Stomach (tissue), 9 donors: ENCODE results near the gene SSH3. TPM values are rescaled to one million over a fixed set of nuclear protein-coding genes. Genes with fewer than 3 reads are reported as not detected.
A peak's percentile ranks its signal among the peaks of the same experiment; 100 is the strongest.

ENCODE experiments used
- DNase-seq, 2 donors: peaks; one replicate each; pipeline versions ENCODE4 v3.0.0 to v3.0.0-alpha.2; 2013 to 2019
- H3K27ac ChIP-seq, 5 donors: fragments of 200-600 bp in 4 of 5; sonication (generic) in 4 of 5; one replicate each; pipeline ENCODE4 v1.5.1; 2013 to 2019; ENCODE audit warnings: mild to moderate bottlenecking in 1 of 5, moderate library complexity in 1 of 5
- H3K27me3 ChIP-seq, 3 donors: fragments of 200-600 bp; sonication (generic); one replicate each; pipeline ENCODE4 v1.5.1; 2017 to 2019; ENCODE audit warnings: mixed run types in 1 of 3
- H3K36me3 ChIP-seq, 4 donors: fragments of 200-600 bp; sonication (generic); 1 replicate in 3 of 4; 2 replicates in 1 of 4; pipeline ENCODE4 v1.5.1; 2016 to 2019
- H3K4me1 ChIP-seq, 4 donors: fragments of 200-600 bp; sonication (generic); one replicate each; pipeline ENCODE4 v1.5.1; 2016 to 2019
- H3K4me3 ChIP-seq, 4 donors: fragments of 200-600 bp; sonication (generic) in 3 of 4; one replicate each; pipeline ENCODE4 v1.5.1; 2016 to 2019; ENCODE audit warnings: mild to moderate bottlenecking in 1 of 4
- H3K9me3 ChIP-seq, 4 donors: fragments of 200-600 bp; sonication (generic); one replicate each; pipeline ENCODE4 v1.5.1; 2016 to 2019
- EP300 ChIP-seq: sonication (generic); formaldehyde crosslinking; IDR thresholded peaks from one replicate; pipeline ENCODE4 v1.6.1; 2017; ENCODE audit warnings: antibody characterized with exemption
- POLR2A ChIP-seq, 4 donors: fragments of 450-650 bp; IDR thresholded peaks; one replicate each; pipeline ENCODE4 v1.6.1; 2016; ENCODE audit warnings: antibody characterized with exemption in 4 of 4, control low read depth in 2 of 4, mild to moderate bottlenecking in 1 of 4, moderate library complexity in 1 of 4
- POLR2AphosphoS5 ChIP-seq, 3 donors: sonication (generic); formaldehyde crosslinking; IDR thresholded peaks; one replicate each; pipeline ENCODE4 v1.6.1; 2016; ENCODE audit warnings: antibody characterized with exemption in 3 of 3
- WGBS, 5 donors: extraction: QIAGEN DNeasy Blood & Tissue Kit in 3 of 5; methylation state at CpG; one replicate each; pipeline versions ENCODE4 v1.1.5 to v1.1.7; 2013 to 2018; 5-methylcytosine and 5-hydroxymethylcytosine counted together
- intact Hi-C: fragments of 100-400 bp; cut with DNase I; formaldehyde crosslinking; loops from one replicate; pipeline ENCODE4 v1.15.1; 2023; ENCODE audit warnings: low total_unique reads
- polyA plus RNA-seq, 3 donors: library from polyadenylated mRNA; stranded (reverse); fragments of 200-250 nt; gene quantifications; one replicate each; pipeline ENCODE4 v1.2.3, GENCODE V29; 2013
- total RNA-seq, 5 donors: library from RNA; depleted of rRNA; stranded (reverse); fragments of >200 nt; gene quantifications; one replicate each; pipeline versions ENCODE4 v1.1.0 to v1.2.3, GENCODE V29; 2014 to 2016
- TF ChIP-seq, protein P1 (sequence below), 7 experiments: fragments of 450-650 bp in 4 of 7; fragments of 200-600 bp in 3 of 7; sonication (generic) in 3 of 7; IDR thresholded peaks; one replicate each; pipeline ENCODE4 v1.5.1; 2016 to 2019; ENCODE audit warnings: antibody characterized with exemption in 7 of 7, control low read depth in 2 of 7, mild to moderate bottlenecking in 1 of 7
- donor health status: healthy with polysubstance abuse.
- donor health status: Bipolar disorder and iron deficiency.
- donor health status: healthy.

SSH3 gene
- total and polyA plus RNA-seq, 8 donors: 18.8 to 217 (median 34.9) TPM

DNA sequence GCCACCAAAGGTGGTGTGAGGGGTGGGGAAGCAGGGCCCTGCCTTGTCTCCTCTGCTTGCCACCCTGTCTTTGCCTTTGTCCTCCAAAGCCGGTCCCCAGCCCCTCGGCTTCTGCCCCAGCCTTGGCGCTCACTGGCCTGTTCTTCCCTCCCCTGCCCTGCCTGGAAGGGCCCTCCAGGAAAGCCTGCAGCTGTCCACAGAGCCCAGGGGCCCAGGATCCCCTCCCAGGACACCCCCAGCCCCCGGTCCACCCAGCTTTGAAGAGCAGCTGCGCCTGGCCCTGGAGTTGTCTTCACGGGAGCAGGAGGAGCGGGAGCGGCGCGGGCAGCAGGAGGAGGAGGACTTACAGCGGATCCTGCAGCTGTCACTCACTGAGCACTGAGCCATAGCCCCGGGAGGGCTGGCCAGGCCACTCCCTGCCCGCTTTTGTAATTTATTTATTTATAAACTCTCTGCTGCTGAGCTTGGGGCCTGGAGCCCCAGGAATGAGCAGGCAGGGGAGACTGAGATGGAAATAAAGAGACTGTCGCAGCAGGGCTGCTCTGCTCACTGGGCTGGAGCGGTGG lies 1.3 kb upstream of the SSH3 start:
- Histone ChIP-seq H3K4me1 (peaks cover 26 to 45% (median 36%) of the 10 kb centered on the region in 4 donors), H3K4me3 (peak overlapping the region; percentile 75 to 94 (median 92)), H3K27ac (peak overlapping the region; percentile 86 to 96 (median 89)), H3K36me3 (peaks cover 28 to 60% (median 47%) of the 10 kb centered on the region in 4 donors), H3K9me3 (no peaks in the 10 kb centered on the region), H3K27me3 (no peaks in the 10 kb centered on the region)
- peak; percentile 67 to 86 for DNase-seq
- 21 to 54% (median 29%) methylated on average over 15 of the region's 15 CpGs for WGBS, 5 donors
- TF ChIP-seq EP300 (no peak), POLR2A (IDR thresholded peaks at IDR 0.05) (no peak), POLR2AphosphoS5 (IDR thresholded peaks at IDR 0.05) (peak in 2 of 3 donors; percentile 9 to 19)
- TF ChIP-seq, protein P1, sequence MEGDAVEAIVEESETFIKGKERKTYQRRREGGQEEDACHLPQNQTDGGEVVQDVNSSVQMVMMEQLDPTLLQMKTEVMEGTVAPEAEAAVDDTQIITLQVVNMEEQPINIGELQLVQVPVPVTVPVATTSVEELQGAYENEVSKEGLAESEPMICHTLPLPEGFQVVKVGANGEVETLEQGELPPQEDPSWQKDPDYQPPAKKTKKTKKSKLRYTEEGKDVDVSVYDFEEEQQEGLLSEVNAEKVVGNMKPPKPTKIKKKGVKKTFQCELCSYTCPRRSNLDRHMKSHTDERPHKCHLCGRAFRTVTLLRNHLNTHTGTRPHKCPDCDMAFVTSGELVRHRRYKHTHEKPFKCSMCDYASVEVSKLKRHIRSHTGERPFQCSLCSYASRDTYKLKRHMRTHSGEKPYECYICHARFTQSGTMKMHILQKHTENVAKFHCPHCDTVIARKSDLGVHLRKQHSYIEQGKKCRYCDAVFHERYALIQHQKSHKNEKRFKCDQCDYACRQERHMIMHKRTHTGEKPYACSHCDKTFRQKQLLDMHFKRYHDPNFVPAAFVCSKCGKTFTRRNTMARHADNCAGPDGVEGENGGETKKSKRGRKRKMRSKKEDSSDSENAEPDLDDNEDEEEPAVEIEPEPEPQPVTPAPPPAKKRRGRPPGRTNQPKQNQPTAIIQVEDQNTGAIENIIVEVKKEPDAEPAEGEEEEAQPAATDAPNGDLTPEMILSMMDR (IDR thresholded peaks at IDR 0.05): no peak
- intact Hi-C loops: no loop called here

DNA sequence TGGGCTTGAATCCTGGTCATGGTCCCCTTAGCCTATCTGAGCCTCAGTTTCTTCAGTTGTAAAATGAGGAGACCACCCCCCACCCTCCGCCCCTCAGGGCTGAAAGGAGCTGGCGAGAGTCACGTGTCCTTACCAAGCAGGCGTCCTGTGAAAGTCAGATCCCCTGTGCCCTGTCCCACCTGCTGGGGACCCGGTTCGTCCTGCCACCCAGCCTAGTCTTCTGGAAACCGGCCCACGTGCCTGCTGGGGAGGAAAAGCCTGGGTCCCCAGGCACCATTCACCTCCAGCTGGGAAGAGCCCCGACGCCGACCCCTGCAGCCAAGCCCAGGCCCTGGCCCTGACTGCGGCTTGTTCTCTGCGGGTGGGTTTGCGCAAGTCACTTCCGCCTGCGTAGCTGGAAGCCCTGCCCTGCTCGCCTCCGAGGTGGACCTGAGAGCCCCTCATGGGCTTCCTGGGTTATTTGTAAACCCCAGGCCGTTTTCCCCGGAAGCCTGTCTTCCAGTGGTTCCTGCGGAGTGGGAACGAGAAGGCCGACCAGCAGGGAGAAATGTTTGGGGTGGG lies 679 bp upstream of the SSH3 start:
- peak; percentile 62 to 76 for DNase-seq

DNA sequence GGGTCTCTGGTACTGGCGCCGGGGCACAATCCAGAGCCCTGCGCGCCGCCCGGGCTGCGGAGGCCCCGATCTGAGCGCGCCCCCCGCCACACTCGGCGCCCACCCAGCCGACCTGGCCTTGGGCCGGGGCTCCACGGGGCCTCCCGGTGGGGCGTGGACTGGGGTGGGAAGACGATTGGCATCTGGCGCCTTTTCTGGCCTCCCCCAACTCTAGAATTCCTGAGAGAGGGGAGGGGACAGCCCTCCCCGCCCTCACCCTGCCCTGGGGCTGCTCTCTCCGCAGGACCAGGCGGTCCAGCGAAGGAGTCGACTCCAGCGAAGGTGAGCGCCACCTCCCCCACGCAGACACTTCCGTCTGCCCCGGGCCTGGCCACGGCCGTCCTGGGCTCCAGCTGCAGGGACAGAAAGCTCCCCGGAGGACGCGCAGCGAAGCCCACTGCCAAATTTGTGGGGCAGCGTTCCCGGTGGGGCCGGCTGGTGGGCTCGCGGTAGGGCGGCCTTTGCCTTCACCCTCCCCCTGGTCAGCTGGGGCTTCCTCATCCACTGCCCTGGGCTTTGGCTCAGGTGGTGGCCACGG lies 593 bp downstream of the SSH3 start:
- TF ChIP-seq POLR2AphosphoS5 (IDR thresholded peaks at IDR 0.05): no peak
- no peak for TF ChIP-seq EP300
- no peak for TF ChIP-seq POLR2A (IDR thresholded peaks at IDR 0.05)
- TF ChIP-seq, protein P1 (IDR thresholded peaks at IDR 0.05): no peak
- Histone ChIP-seq H3K27ac (peak overlapping the region; percentile 86 to 96 (median 89)), H3K27me3 (no peaks in the 10 kb centered on the region), H3K4me1 (peaks cover 26 to 38% (median 36%) of the 10 kb centered on the region in 4 donors), H3K4me3 (peak overlapping the region; percentile 75 to 94 (median 92)), H3K9me3 (no peaks in the 10 kb centered on the region), H3K36me3 (peaks cover 32 to 60% (median 52%) of the 10 kb centered on the region in 4 donors)
- WGBS, 5 donors: 2 to 5% (median 4%) methylated on average over 18 to 43 of the region's 43 CpGs
- peak; percentile 57 to 69 for DNase-seq
- intact Hi-C loops: no loop called here

More for the DNA sequence above, 679 bp upstream of the SSH3 start:
- Histone ChIP-seq H3K9me3 (no peaks in the 10 kb centered on the region), H3K4me1 (peaks cover 26 to 45% (median 36%) of the 10 kb centered on the region in 4 donors), H3K27ac (peak overlapping the region; percentile 86 to 96 (median 89)), H3K4me3 (peak overlapping the region; percentile 75 to 94 (median 92)), H3K27me3 (no peaks in the 10 kb centered on the region), H3K36me3 (peaks cover 28 to 60% (median 50%) of the 10 kb centered on the region in 4 donors)
- 8 to 21% (median 12%) methylated on average over 6 to 23 of the region's 23 CpGs for WGBS, 5 donors
- no peak for TF ChIP-seq POLR2AphosphoS5 (IDR thresholded peaks at IDR 0.05)
- TF ChIP-seq POLR2A (IDR thresholded peaks at IDR 0.05): no peak
- TF ChIP-seq EP300: no peak
- TF ChIP-seq, protein P1 (IDR thresholded peaks at IDR 0.05): no peak
- intact Hi-C loops: no loop called here

DNA sequence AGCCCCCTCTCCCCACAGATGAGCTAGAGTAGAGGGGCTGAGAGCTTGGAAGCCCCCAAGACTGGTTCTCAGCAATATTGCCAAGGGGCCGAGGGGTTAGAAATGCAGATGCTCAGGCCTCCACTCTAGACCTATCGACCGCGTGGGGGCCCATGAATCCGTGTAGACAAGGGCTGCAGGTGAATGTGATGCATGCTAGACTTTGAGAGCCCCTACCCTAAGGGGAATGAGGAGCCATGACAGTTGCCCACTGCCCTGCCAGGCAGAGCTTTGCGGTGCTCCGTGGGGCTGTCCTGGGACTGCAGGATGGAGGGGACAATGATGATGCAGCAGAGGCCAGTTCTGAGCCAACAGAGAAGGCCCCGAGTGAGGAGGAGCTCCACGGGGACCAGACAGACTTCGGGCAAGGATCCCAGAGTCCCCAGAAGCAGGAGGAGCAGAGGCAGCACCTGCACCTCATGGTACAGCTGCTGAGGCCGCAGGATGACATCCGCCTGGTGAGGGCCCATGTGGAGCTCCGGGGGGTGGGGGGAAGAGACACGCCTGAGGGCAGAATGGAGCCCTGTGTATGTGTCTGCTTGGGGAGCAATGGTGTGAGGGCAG lies 1.3 kb downstream of the SSH3 start:
- Histone ChIP-seq H3K4me3 (peak overlapping the region; percentile 75 to 94 (median 92)), H3K4me1 (peaks cover 26 to 38% (median 36%) of the 10 kb centered on the region in 4 donors), H3K9me3 (no peaks in the 10 kb centered on the region), H3K27me3 (no peaks in the 10 kb centered on the region), H3K36me3 (peaks cover 32 to 60% (median 52%) of the 10 kb centered on the region in 4 donors), H3K27ac (peak overlapping the region in 4 of 5 donors; percentile 86 to 96 (median 91))
- TF ChIP-seq POLR2A (IDR thresholded peaks at IDR 0.05) (no peak), EP300 (no peak), POLR2AphosphoS5 (IDR thresholded peaks at IDR 0.05) (no peak)
- TF ChIP-seq, protein P1 (IDR thresholded peaks at IDR 0.05): no peak
- 57 to 82% (median 65%) methylated on average over 13 to 14 of the region's 14 CpGs for WGBS, 5 donors
- no peak for DNase-seq
- intact Hi-C loops: no loop called here
